Omental fat pad (tissue), 4 donors: ENCODE results near the gene MBD6. TPM values are rescaled to one million over a fixed set of nuclear protein-coding genes. Genes with fewer than 3 reads are reported as not detected.
A peak's percentile ranks its signal among the peaks of the same experiment; 100 is the strongest.

Source experiments
- ATAC-seq: fragments of 150-250 bp; one replicate; pipeline ENCODE4 v1.9.1; 2016; ENCODE audit warnings: mild to moderate bottlenecking, moderate library complexity; ENCODE audit not compliant: low FRiP score
- DNase-seq: peaks from one replicate; pipeline ENCODE4 v3.0.0-alpha.2; 2019; ENCODE audit warnings: low spot score
- total RNA-seq, 4 donors: library from RNA; depleted of rRNA; stranded (reverse); fragments of >200 nt; gene quantifications; one replicate each; pipeline ENCODE4 v1.1.0, GENCODE V29; 2016
- TF ChIP-seq, protein P1 (sequence below), 3 donors: fragments of 450-650 bp; IDR thresholded peaks; one replicate each; pipeline ENCODE4 v1.5.1; 2016 to 2017; ENCODE audit warnings: antibody characterized with exemption in 3 of 3, mild to moderate bottlenecking in 3 of 3, moderate library complexity in 2 of 3

Gene MBD6
- total RNA-seq, 4 donors from 2014 or later, result 11.8 to 40.2 (median 15.2) TPM

DNA sequence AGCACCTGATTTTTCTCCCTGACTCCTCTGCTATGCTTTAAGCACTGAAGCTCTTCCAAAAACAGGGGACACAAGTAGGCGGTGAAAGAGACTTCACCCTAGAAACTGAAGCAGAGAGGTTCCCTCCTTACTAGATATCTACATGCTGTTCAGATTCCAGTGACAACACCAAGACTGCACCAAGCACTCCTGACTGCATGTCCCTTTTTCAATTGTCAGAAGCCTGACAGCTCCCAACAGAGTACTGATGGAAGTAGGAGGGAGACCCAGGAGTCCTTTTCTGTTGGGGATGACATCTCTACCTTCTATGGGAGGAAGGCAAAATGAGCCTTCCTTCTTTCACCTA lies 13.9 kb downstream of the MBD6 start:
- no peak for DNase-seq
- TF ChIP-seq, protein P1, sequence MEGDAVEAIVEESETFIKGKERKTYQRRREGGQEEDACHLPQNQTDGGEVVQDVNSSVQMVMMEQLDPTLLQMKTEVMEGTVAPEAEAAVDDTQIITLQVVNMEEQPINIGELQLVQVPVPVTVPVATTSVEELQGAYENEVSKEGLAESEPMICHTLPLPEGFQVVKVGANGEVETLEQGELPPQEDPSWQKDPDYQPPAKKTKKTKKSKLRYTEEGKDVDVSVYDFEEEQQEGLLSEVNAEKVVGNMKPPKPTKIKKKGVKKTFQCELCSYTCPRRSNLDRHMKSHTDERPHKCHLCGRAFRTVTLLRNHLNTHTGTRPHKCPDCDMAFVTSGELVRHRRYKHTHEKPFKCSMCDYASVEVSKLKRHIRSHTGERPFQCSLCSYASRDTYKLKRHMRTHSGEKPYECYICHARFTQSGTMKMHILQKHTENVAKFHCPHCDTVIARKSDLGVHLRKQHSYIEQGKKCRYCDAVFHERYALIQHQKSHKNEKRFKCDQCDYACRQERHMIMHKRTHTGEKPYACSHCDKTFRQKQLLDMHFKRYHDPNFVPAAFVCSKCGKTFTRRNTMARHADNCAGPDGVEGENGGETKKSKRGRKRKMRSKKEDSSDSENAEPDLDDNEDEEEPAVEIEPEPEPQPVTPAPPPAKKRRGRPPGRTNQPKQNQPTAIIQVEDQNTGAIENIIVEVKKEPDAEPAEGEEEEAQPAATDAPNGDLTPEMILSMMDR (IDR thresholded peaks at IDR 0.05), result no peak
- ATAC-seq, result no peak

DNA sequence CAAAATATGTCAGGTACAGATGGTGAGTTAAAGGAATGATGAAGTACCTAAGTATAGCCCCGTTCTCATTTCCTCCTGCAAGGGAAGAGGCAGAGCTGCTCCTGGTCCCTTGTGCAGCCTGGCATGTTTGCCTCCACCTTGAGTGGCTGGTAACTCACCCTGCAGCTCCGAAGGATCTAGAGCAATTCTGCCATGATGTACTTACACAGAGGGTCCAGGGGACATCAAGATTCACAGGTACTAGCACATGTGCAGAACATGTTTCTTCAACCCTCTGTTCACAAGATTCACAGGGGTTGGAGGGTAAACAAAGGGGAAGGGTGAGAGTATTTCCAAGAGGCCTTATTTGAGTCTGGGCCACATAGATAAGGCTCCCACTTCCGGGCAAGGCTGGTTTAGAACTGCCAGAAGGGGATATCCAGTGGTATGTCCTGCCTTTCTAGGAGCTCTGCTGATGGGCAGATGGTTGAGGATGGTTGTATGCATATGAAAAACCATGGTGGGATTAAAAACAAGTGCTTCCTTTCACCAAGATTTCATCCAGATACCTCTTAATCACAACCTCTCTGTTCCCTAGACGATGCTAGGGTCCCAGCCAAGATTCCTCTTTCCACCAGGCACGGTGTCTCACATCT lies 16.6 kb downstream of the MBD6 start:
- ATAC-seq, result no peak
- no peak for DNase-seq
- TF ChIP-seq, protein P1 (IDR thresholded peaks at IDR 0.05), result no peak

DNA sequence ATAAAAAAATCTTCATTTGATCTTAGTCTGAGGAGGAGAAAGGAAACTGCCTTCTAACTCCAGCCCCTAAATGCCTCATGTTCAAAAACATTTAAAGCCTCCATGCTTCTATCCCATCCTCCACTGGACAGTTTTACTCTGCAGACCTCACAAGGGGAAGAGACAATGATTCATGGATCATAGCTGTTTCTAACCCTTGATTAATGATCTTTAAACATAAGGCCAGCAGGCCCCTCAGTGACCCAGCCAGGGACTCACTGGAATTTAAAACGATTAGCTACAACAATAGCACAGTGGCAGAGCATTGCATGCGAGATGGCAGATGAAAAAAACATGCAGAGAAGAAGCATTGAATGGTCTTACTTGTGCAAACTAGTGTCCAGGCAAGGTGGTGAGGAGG lies 18.4 kb downstream of the MBD6 start:
- no peak for DNase-seq
- TF ChIP-seq, protein P1 (IDR thresholded peaks at IDR 0.05), result no peak
- no peak for ATAC-seq

GRCh38 chr12:57541717-57542116 lies 19.1 kb downstream of the MBD6 start:
- ATAC-seq (no peak), DNase-seq (no peak)
- TF ChIP-seq, protein P1 (IDR thresholded peaks at IDR 0.05), result no peak

DNA sequence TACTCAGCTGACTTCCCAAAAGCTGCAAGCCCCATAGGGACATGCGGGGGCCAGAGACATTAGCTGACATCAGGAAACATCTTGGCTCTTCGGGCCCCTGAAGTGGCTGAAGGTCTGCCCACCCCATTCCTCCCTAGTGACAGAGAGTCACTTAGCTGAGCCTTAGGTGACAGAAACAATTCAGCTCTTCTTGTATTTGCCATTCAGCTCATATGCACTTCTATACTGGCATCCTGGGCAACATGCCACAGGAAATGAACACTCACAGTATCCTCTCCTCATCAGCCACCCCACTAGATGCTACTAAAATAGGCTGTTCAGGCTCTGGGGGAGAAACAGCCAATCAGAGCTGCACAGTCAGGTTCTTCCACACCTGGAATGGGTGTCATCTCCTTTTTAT lies 21.0 kb downstream of the MBD6 start:
- TF ChIP-seq, protein P1 (IDR thresholded peaks at IDR 0.05), result no peak
- DNase-seq (no peak), ATAC-seq (no peak)

- no peak for DNase-seq
- peak; percentile 9 for ATAC-seq
- TF ChIP-seq, protein P1 (IDR thresholded peaks at IDR 0.05), result no peak
Measured at GRCh38 chr12:57545809-57546437, 23.3 kb downstream of the MBD6 start.
